Forelimb muscle (tissue), 1 donor: Measurements from ENCODE around the gene KCNMB4. TPM values are rescaled to one million over a fixed set of nuclear protein-coding genes. Genes with fewer than 3 reads are reported as not detected.
A peak's percentile ranks its signal among the peaks of the same experiment; 100 is the strongest.

ENCODE experiments used
- DNase-seq: peaks from one replicate; pipeline ENCODE4 v3.0.0-alpha.2; 2013; ENCODE audit warnings: low read depth
- polyA plus RNA-seq: library from polyadenylated mRNA; unstranded; fragments of 120-200 nt; gene quantifications from one replicate; pipeline ENCODE4 v1.2.1, GENCODE V29; 2013; ENCODE audit not compliant: insufficient read length

Gene KCNMB4
- 12.7 TPM for polyA plus RNA-seq

- no peak for DNase-seq
These were observed at the start of gene KCNMB4 for GRCh38 chr12:70365648-70366518. TSS of gene KCNMB4 (plus strand) at chr12:70366290. CDS start at chr12:70366735, 445 bp downstream.

- peak; percentile 5 for DNase-seq
These were observed 48.3 kb upstream of the KCNMB4 start for GRCh38 chr12:70317781-70318180.

- no peak for DNase-seq
These were observed 46.5 kb upstream of the KCNMB4 start for GRCh38 chr12:70319605-70320004.

GRCh38 chr12:70321191-70321590 is 44.9 kb upstream of the KCNMB4 start:
- DNase-seq, result no peak

- no peak for DNase-seq
These were observed 38.5 kb upstream of the KCNMB4 start for GRCh38 chr12:70327541-70327940.

GRCh38 chr12:70329728-70330127 is 36.4 kb upstream of the KCNMB4 start:
- no peak for DNase-seq

GRCh38 chr12:70330158-70330557 is 35.9 kb upstream of the KCNMB4 start:
- DNase-seq, result no peak

GRCh38 chr12:70332236-70332635 is 33.9 kb upstream of the KCNMB4 start:
- DNase-seq, result no peak

GRCh38 chr12:70334742-70335141 is 31.3 kb upstream of the KCNMB4 start:
- no peak for DNase-seq

GRCh38 chr12:70338531-70338930 is 27.6 kb upstream of the KCNMB4 start:
- no peak for DNase-seq

GRCh38 chr12:70351076-70351475 is 15.0 kb upstream of the KCNMB4 start:
- no peak for DNase-seq

GRCh38 chr12:70353780-70354660 is 12.1 kb upstream of the KCNMB4 start:
- no peak for DNase-seq

- no peak for DNase-seq
These were observed 11.3 kb upstream of the KCNMB4 start for GRCh38 chr12:70354787-70355186.

- no peak for DNase-seq
These were observed 10.1 kb upstream of the KCNMB4 start for GRCh38 chr12:70355972-70356371.

- DNase-seq, result no peak
These were observed 6.5 kb upstream of the KCNMB4 start for GRCh38 chr12:70359458-70360197.

- DNase-seq, result no peak
These were observed 5.9 kb upstream of the KCNMB4 start for GRCh38 chr12:70360218-70360617.

- no peak for DNase-seq
These were observed 1.2 kb upstream of the KCNMB4 start for GRCh38 chr12:70364695-70365397.

- no peak for DNase-seq
These were observed 767 bp upstream of the KCNMB4 start for GRCh38 chr12:70365398-70365647.

GRCh38 chr12:70366581-70367257 is 629 bp downstream of the KCNMB4 start:
- no peak for DNase-seq

GRCh38 chr12:70367258-70368141 is 1.4 kb downstream of the KCNMB4 start:
- no peak for DNase-seq
